AG04449 (cell line): ENCODE results near the gene AP5Z1.

Source experiments
- CTCF ChIA-PET: fragments of 350-600 bp; formaldehyde crosslinking; extraction: SDS; loops from one replicate; lab custom pipeline; 2021; ENCODE audit warnings: antibody characterized with exemption; lab: Yijun Ruan, JAX
- POLR2A ChIA-PET: fragments of 400-600, 350-600 bp; formaldehyde crosslinking; extraction: SDS; loops from one replicate; lab custom pipeline; 2020; ENCODE audit warnings: antibody characterized with exemption, inconsistent platforms; lab: Yijun Ruan, JAX
- DNase-seq: peaks from one replicate; pipeline ENCODE4 v3.0.0-alpha.2; 2010; ENCODE audit warnings: low read depth, low spot score
- H3K4me3 ChIP-seq: 2 replicates; pipeline ENCODE4 v1.5.1; 2011; ENCODE audit warnings: low read depth, mild to moderate bottlenecking, control low read depth, low read length
- TF ChIP-seq, protein P1 (sequence below): IDR thresholded peaks from one replicate; pipeline ENCODE4 v1.5.1; 2011; ENCODE audit warnings: mild to moderate bottlenecking, moderate library complexity, low read length, control low read depth, inconsistent platforms; ENCODE audit not compliant: insufficient read depth; ENCODE audit errors: missing control alignments

The AP5Z1 gene

DNA sequence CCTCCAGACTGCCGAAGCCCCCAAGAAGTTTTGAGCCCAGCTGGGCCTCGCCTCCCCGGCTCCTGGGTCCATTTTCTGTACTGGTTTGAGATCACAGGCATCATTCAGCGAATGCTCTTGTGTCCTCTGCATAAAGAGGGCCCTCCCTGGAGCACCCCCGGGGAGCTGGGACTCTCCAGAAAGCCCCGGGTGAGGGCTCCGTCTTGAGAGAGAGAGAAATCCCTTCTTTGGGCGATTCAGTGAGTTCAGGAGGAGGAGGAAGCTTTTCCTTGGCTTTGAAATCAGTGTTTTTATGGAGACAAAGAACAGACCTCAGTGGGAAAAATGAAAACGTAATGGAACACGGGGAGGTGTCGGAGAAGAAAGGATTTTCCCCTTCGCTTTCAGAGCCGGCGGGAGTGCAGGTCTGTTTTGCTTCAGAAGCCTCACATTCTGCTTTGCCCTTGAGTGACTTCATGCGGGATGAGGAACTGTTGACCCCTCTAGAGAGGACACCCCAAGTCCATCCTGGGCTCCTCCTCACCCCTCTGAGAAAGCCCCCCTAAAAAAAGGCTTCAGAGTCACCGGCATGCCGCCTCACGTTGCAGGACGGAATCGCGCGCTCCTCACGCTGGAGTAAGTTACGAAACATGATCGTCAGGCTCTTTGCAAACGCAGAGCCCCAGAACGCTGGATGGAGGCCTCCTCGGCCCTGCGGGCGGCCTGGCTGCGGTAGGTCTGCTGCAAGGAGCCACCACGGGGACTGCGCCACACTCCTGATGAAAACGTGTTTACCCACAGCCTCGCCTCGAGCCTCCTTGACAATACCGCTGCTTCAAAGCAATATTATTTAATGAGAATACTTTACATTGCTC lies 8.5 kb upstream of the AP5Z1 start:
- ChIA-PET POLR2A (no interaction called here), CTCF (interaction anchor here (0.6 to 6.2 kb wide), 3 partner anchors 13 to 41 kb away, joined by 3 to 44 read pairs (median 3); no protein-coding TSS in a partner anchor)
- H3K4me3 ChIP-seq, result no peak overlapping the region
- TF ChIP-seq, protein P1, sequence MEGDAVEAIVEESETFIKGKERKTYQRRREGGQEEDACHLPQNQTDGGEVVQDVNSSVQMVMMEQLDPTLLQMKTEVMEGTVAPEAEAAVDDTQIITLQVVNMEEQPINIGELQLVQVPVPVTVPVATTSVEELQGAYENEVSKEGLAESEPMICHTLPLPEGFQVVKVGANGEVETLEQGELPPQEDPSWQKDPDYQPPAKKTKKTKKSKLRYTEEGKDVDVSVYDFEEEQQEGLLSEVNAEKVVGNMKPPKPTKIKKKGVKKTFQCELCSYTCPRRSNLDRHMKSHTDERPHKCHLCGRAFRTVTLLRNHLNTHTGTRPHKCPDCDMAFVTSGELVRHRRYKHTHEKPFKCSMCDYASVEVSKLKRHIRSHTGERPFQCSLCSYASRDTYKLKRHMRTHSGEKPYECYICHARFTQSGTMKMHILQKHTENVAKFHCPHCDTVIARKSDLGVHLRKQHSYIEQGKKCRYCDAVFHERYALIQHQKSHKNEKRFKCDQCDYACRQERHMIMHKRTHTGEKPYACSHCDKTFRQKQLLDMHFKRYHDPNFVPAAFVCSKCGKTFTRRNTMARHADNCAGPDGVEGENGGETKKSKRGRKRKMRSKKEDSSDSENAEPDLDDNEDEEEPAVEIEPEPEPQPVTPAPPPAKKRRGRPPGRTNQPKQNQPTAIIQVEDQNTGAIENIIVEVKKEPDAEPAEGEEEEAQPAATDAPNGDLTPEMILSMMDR, result no peak
- no peak for DNase-seq

GRCh38 chr7:4768597-4769569 lies 6.5 kb upstream of the AP5Z1 start:
- TF ChIP-seq, protein P1, result no peak
- POLR2A ChIA-PET, result no interaction called here
- no peak overlapping the region for H3K4me3 ChIP-seq
- no peak for DNase-seq
- CTCF ChIA-PET, result interaction anchor here (1.4 to 6.2 kb wide), 2 partner anchors 15 to 24 kb away, joined by 5 to 44 read pairs; no protein-coding TSS in a partner anchor

DNA sequence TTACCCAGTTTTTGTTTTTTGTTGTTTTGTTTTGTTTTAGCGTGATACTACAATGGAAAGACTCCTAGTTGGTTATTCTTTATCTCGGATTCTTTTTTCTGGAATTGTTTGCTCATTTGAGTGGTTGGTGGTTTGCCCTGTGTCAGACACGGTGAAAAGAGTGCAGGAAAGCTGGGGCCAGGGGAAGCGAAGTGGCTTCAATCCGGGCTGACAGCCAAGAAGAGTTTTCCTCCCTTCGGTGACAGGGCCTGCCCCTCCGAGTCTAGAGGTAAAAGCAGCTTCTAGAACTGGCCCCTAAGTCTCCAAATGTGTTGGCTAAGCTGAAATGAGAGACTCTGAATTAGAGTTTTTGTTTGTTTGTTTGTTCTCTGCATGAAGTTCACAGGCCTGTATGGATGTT lies 5.7 kb upstream of the AP5Z1 start:
- ChIA-PET CTCF (interaction anchor here (1.4 kb wide), 1 partner anchor 23 kb away, joined by 5 read pairs; no protein-coding TSS in a partner anchor), POLR2A (no interaction called here)
- DNase-seq, result no peak
- TF ChIP-seq, protein P1, result no peak
- H3K4me3 ChIP-seq, result no peak overlapping the region

DNA sequence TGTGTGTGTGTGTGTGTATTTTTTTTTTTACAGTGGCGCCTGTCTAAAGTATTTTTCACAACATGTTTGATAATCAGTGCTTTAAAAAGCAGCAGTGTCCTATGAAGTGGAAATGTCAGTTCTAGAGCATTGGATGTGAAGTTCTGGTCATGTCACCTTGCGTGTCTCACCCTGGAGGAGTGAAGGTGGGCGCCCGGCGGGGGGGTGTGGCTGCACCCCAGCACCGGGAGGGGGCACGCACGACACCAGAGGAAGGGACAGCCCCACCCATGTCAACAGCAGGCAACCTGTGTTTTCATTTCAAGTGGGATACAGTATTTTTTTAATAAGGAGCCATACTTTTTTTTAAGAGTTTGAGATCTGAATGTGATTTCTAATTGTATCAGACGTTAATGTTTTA lies 4.5 kb upstream of the AP5Z1 start:
- CTCF ChIA-PET, result interaction anchor here (0.6 to 1.4 kb wide), 2 partner anchors 22 to 153 kb away, joined by 3 to 5 read pairs; no protein-coding TSS in a partner anchor
- DNase-seq, result no peak
- no peak overlapping the region for H3K4me3 ChIP-seq
- POLR2A ChIA-PET, result no interaction called here
- TF ChIP-seq, protein P1, result no peak

GRCh38 chr7:4771737-4772136 lies 3.7 kb upstream of the AP5Z1 start:
- ChIA-PET CTCF (interaction anchor here (0.6 kb wide), 1 partner anchor 154 kb away, joined by 3 read pairs; no protein-coding TSS in a partner anchor), POLR2A (no interaction called here)
- no peak for DNase-seq
- no peak overlapping the region for H3K4me3 ChIP-seq
- TF ChIP-seq, protein P1, result no peak
